IPS DF 6.9 (cell line): Measurements from ENCODE around the gene HSDL1.

Experiments
- DNase-seq: peaks from one replicate; pipeline ENCODE4 v3.0.0-alpha.2; 2013; ENCODE audit warnings: low read depth, low spot score
- H3K27ac ChIP-seq: one replicate; pipeline ENCODE4 v1.5.1; 2013; ENCODE audit warnings: low read length, control low read depth
- H3K27me3 ChIP-seq: 2 replicates; pipeline ENCODE4 v1.6.1; 2013; ENCODE audit warnings: mild to moderate bottlenecking, low read length; ENCODE audit not compliant: control insufficient read depth, insufficient read depth
- H3K36me3 ChIP-seq: 2 replicates; pipeline ENCODE4 v1.6.1; 2013; ENCODE audit warnings: low read length; ENCODE audit not compliant: control insufficient read depth, insufficient read depth
- H3K4me1 ChIP-seq: 2 replicates; pipeline ENCODE4 v1.6.1; 2013; ENCODE audit warnings: low read length; ENCODE audit not compliant: control insufficient read depth, insufficient read depth
- H3K4me3 ChIP-seq: 2 replicates; pipeline ENCODE4 v1.5.1; 2013; ENCODE audit warnings: mild to moderate bottlenecking, low read length
- H3K9me3 ChIP-seq: 2 replicates; pipeline ENCODE4 v1.6.1; 2013; ENCODE audit warnings: low read length, inconsistent platforms; ENCODE audit not compliant: control insufficient read depth, insufficient read depth
- WGBS: extraction: QIAGEN DNeasy Blood & Tissue Kit; methylation state at CpG from one replicate; pipeline ENCODE4 v1.1.7; 2013; ENCODE audit warnings: mixed read lengths, missing lambda C conversion rate; ENCODE audit not compliant: insufficient read length, insufficient coverage; 5-methylcytosine and 5-hydroxymethylcytosine counted together

The HSDL1 gene

GRCh38 chr16:84081446-84081989 is 63.5 kb downstream of the HSDL1 start:
- Histone ChIP-seq H3K4me3 (no peak overlapping the region), H3K9me3 (no peaks in the 10 kb centered on the region), H3K27me3 (no peaks in the 10 kb centered on the region), H3K36me3 (peaks cover 22% of the 10 kb centered on the region), H3K4me1 (no peaks in the 10 kb centered on the region), H3K27ac (no peak overlapping the region)
- WGBS = no CpG with 5 or more reads among the region's 14 CpGs
- no peak for DNase-seq

DNA sequence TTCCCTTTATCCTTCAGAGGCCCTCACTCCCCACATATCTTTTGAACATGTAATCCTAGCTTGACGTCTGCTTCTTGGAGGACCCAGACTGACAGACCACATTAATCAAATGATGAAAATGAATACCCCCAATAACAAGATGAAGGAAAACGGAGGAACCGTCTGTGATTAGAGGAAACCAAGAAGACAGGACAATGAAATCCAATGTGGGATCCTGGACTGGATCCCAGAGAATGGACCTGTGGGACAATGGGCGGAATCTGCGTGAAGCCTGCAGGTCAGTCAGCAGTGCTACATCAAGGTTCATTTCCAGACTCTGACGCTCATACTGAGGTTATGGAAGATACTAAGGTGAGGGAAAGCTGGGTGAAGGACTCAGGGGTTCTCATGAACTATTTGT is 64.2 kb downstream of the HSDL1 start:
- DNase-seq = no peak
- no peak overlapping the region for H3K4me3 ChIP-seq
- WGBS = no CpG with 5 or more reads among the region's 6 CpGs
- peaks cover 16% of the 10 kb centered on the region for H3K36me3 ChIP-seq
- H3K27me3 ChIP-seq = no peaks in the 10 kb centered on the region
- no peak overlapping the region for H3K27ac ChIP-seq
- no peaks in the 10 kb centered on the region for H3K4me1 ChIP-seq
- no peaks in the 10 kb centered on the region for H3K9me3 ChIP-seq

DNA sequence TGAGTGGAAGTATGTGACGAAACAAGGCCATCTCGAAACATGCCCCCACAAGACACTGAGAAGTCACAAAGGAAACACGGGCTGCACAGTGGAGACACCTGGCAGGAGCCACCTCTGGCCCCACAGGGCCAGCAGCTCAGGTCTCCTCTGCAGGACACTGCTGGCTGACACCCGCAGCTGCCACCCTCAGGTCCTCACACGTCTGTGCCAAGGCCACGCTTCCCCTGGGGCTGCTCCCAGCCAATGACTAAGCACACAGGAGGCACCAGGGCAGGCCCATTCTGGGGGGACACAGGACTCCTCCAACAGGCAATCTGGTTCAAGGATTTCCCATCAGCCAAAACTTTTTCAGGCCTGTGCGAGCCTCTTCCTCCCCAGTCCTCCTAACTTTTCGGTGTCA is 64.6 kb downstream of the HSDL1 start:
- no peak overlapping the region for H3K4me3 ChIP-seq
- H3K9me3 ChIP-seq = no peaks in the 10 kb centered on the region
- no CpG with 5 or more reads among the region's 8 CpGs for WGBS
- DNase-seq = no peak
- peaks cover 17% of the 10 kb centered on the region for H3K36me3 ChIP-seq
- no peak overlapping the region for H3K27ac ChIP-seq
- H3K27me3 ChIP-seq = no peaks in the 10 kb centered on the region
- H3K4me1 ChIP-seq = no peaks in the 10 kb centered on the region

GRCh38 chr16:84079664-84080063 is 65.3 kb downstream of the HSDL1 start:
- DNase-seq = no peak
- peaks cover 22% of the 10 kb centered on the region for H3K36me3 ChIP-seq

DNA sequence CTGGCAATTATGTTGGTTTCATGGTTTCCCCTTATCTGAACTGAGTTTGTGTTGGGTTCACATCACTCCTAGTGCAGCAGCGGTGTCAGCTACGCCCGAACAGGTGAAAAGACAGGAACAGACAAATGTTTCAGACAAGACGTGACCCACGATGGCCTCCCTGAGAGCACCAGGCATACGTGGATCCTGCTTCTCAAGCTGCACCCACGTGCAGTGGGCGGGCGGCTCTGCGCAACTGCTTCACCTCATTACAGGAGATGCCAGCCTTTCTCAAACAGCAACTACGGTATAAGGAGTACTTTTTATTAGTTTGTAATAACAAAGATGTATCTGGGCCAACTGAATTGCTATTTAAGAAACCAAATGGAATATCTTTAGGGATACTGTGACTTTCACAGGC is 69.6 kb downstream of the HSDL1 start:
- H3K36me3 ChIP-seq = peaks cover 17% of the 10 kb centered on the region
- H3K4me3 ChIP-seq = no peak overlapping the region
- H3K27ac ChIP-seq = no peak overlapping the region
- no peaks in the 10 kb centered on the region for H3K27me3 ChIP-seq
- no peaks in the 10 kb centered on the region for H3K9me3 ChIP-seq
- WGBS = no CpG with 5 or more reads among the region's 11 CpGs
- H3K4me1 ChIP-seq = no peaks in the 10 kb centered on the region
- DNase-seq = no peak

More at GRCh38 chr16:84079664-84080063, 65.3 kb downstream of the HSDL1 start:
- H3K27ac ChIP-seq = no peak overlapping the region
- no peak overlapping the region for H3K4me3 ChIP-seq
- no peaks in the 10 kb centered on the region for H3K4me1 ChIP-seq
- no peaks in the 10 kb centered on the region for H3K9me3 ChIP-seq
- WGBS = no CpG with 5 or more reads among the region's 6 CpGs
- H3K27me3 ChIP-seq = no peaks in the 10 kb centered on the region

DNA sequence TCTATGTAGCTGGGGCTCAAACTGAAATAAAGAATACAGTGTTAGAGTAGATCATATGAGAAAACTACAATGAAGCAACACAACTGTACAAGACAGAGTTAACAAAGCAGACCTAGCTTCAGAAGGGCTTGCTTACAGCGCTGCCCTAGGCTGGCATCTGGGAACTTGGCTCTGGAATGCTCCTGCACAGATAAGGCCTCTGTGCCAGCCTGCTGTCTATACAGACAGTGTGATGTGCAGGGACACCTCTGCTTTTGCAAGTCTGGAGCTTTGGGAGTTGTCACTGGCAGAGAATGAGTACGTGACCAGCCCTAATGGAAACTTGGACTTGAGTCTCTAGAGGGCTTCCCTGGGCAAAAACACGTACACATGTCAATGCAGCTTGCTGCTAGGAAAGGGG is 70.3 kb downstream of the HSDL1 start:
- Histone ChIP-seq H3K36me3 (peaks cover 17% of the 10 kb centered on the region), H3K4me1 (no peaks in the 10 kb centered on the region), H3K9me3 (no peaks in the 10 kb centered on the region), H3K27me3 (no peaks in the 10 kb centered on the region), H3K27ac (no peak overlapping the region), H3K4me3 (no peak overlapping the region)
- no peak for DNase-seq
- WGBS = no CpG with 5 or more reads among the region's 3 CpGs
